IMR-90 (cell line): ENCODE measurements around the gene UBE2QL1. TPM values are rescaled to one million over a fixed set of nuclear protein-coding genes. Genes with fewer than 3 reads are reported as not detected.

Experiments
- ATAC-seq: fragments of 200-7000 bp; cut with Tn5 transposase; 2 replicates; pipeline ENCODE4 v1.9.1; 2020; ENCODE audit warnings: low read depth, mild to moderate bottlenecking, moderate library complexity
- BruUV-seq: library from RNA; stranded (reverse); fragments of 400-500 nt; replicated peaks from 2 replicates; lab custom pipeline; 2021; lab: Mats Ljungman, UMichigan
- CTCF ChIA-PET: fragments of 300-600 bp; formaldehyde crosslinking; extraction: SDS; loops from one replicate; lab custom pipeline; 2021; ENCODE audit warnings: antibody characterized with exemption; lab: Yijun Ruan, JAX
- POLR2A ChIA-PET: fragments of 300-600 bp; sonication (Branson Sonifier 250); formaldehyde crosslinking; loops from one replicate; lab custom pipeline; 2022; ENCODE audit warnings: antibody characterized with exemption; ENCODE audit not compliant: unreplicated experiment; lab: Charles Lee
- DNase-seq: peaks from one replicate; pipeline ENCODE4 v3.0.0; 2013
- H2AFZ ChIP-seq: replicated peaks from 2 replicates; pipeline ENCODE3; 2013; ENCODE audit warnings: low read length, mild to moderate bottlenecking; ENCODE audit not compliant: poor library complexity
- H2AK5ac ChIP-seq: 2 replicates; pipeline ENCODE4 v1.6.1; 2013; ENCODE audit warnings: low read depth, low read length, inconsistent platforms
- H2AK9ac ChIP-seq: replicated peaks from 2 replicates; pipeline ENCODE3; 2013; ENCODE audit warnings: mild to moderate bottlenecking, low read depth, low read length, moderate library complexity; ENCODE audit not compliant: poor library complexity
- H2BK120ac ChIP-seq: 2 replicates; pipeline ENCODE4 v1.6.1; 2013; ENCODE audit warnings: low read depth, low read length, inconsistent platforms
- H2BK15ac ChIP-seq: 3 replicates; pipeline ENCODE4 v1.6.1; 2013; ENCODE audit warnings: low read depth, low read length, inconsistent platforms
- H2BK20ac ChIP-seq: 2 replicates; pipeline ENCODE4 v1.6.1; 2013; ENCODE audit warnings: low read depth, mild to moderate bottlenecking, inconsistent platforms, low read length, moderate library complexity
- H2BK5ac ChIP-seq: 2 replicates; pipeline ENCODE4 v1.6.1; 2013; ENCODE audit warnings: mild to moderate bottlenecking, low read depth, low read length, inconsistent platforms; ENCODE audit not compliant: poor library complexity, severe bottlenecking
- H3K14ac ChIP-seq: replicated peaks from 2 replicates; pipeline ENCODE4 v1.6.1; 2013; ENCODE audit warnings: low read depth, low read length, inconsistent platforms
- H3K18ac ChIP-seq: 2 replicates; pipeline ENCODE4 v1.6.1; 2013; ENCODE audit warnings: low read depth, low read length, control low read depth
- H3K23ac ChIP-seq: 2 replicates; pipeline ENCODE4 v1.6.1; 2013; ENCODE audit warnings: low read depth, low read length, inconsistent platforms
- H3K27ac ChIP-seq: 2 replicates; pipeline ENCODE4 v1.5.1; 2013; ENCODE audit warnings: mild to moderate bottlenecking, control low read depth, low read length; ENCODE audit not compliant: insufficient read depth
- H3K27me3 ChIP-seq: 2 replicates; pipeline ENCODE4 v1.6.1; 2013; ENCODE audit warnings: low read length; ENCODE audit not compliant: control insufficient read depth, insufficient read depth
- H3K36me3 ChIP-seq: 2 replicates; pipeline ENCODE4 v1.6.1; 2013; ENCODE audit warnings: low read length, mixed read lengths; ENCODE audit not compliant: control insufficient read depth, insufficient read depth
- H3K4ac ChIP-seq: 2 replicates; pipeline ENCODE4 v1.6.1; 2013; ENCODE audit warnings: low read depth, low read length, inconsistent platforms
- H3K4me1 ChIP-seq: 2 replicates; pipeline ENCODE4 v1.6.1; 2013; ENCODE audit warnings: low read length, mixed read lengths; ENCODE audit not compliant: control insufficient read depth, insufficient read depth
- H3K4me2 ChIP-seq: 2 replicates; pipeline ENCODE4 v1.6.1; 2013; ENCODE audit warnings: low read depth, mild to moderate bottlenecking, control low read depth, low read length, moderate library complexity
- H3K4me3 ChIP-seq: 2 replicates; pipeline ENCODE4 v1.5.1; 2013; ENCODE audit warnings: low read depth, mild to moderate bottlenecking, control low read depth, low read length, moderate library complexity; ENCODE audit not compliant: insufficient read depth
- H3K56ac ChIP-seq: 2 replicates; pipeline ENCODE4 v1.6.1; 2013; ENCODE audit warnings: low read length, inconsistent platforms; ENCODE audit not compliant: insufficient read depth; ENCODE audit errors: extremely low read depth
- H3K79me1 ChIP-seq, 2 experiments: 2 replicates each; pipeline ENCODE4 v1.6.1; 2013; ENCODE audit warnings: low read length in 2 of 2, inconsistent platforms in 1 of 2, low read depth in 1 of 2
- H3K9ac ChIP-seq: 2 replicates; pipeline ENCODE4 v1.6.1; 2013; ENCODE audit warnings: low read depth, low read length, control low read depth
- H3K9me1 ChIP-seq: 2 replicates; pipeline ENCODE4 v1.6.1; 2013; ENCODE audit warnings: low read length, inconsistent platforms; ENCODE audit not compliant: insufficient read depth
- H3K9me3 ChIP-seq: 2 replicates; pipeline ENCODE4 v1.6.1; 2013; ENCODE audit warnings: low read length; ENCODE audit not compliant: control insufficient read depth, insufficient read depth
- H4K20me1 ChIP-seq: 2 replicates; pipeline ENCODE4 v1.6.1; 2013; ENCODE audit warnings: low read length, inconsistent platforms; ENCODE audit not compliant: insufficient read depth
- H4K5ac ChIP-seq: 2 replicates; pipeline ENCODE4 v1.6.1; 2013; ENCODE audit warnings: mild to moderate bottlenecking, low read depth, low read length, control low read depth
- H4K8ac ChIP-seq, 2 experiments: 2 replicates each; pipeline ENCODE4 v1.6.1; 2013; ENCODE audit warnings: low read depth in 2 of 2, low read length in 2 of 2, control low read depth in 1 of 2, inconsistent platforms in 1 of 2
- H4K91ac ChIP-seq: 2 replicates; pipeline ENCODE4 v1.6.1; 2013; ENCODE audit warnings: low read depth, low read length, inconsistent platforms; ENCODE audit not compliant: insufficient read depth
- MAZ ChIP-seq: IDR thresholded peaks from 2 replicates; pipeline ENCODE4 v1.6.1; 2012; ENCODE audit warnings: low read depth, mild to moderate bottlenecking, low read length, improper control_type of control experiment, moderate library complexity, borderline replicate concordance
- MXI1 ChIP-seq: IDR thresholded peaks from 2 replicates; pipeline ENCODE4 v1.6.1; 2012; ENCODE audit warnings: low read depth, mild to moderate bottlenecking, low read length, moderate library complexity, borderline replicate concordance
- WGBS, 2 experiments: methylation state at CpG; one replicate each; pipeline versions ENCODE4 v1.1.5 to v1.1.7; 2013; ENCODE audit warnings: missing lambda C conversion rate in 2 of 2; ENCODE audit not compliant: insufficient read length in 1 of 2; ENCODE audit errors: extremely low coverage in 2 of 2; 5-methylcytosine and 5-hydroxymethylcytosine counted together
- dilution Hi-C: fragments of 300-500 bp; cut with HindIII; formaldehyde crosslinking; loops from one replicate; pipeline ENCODE4 v1.14.3; 2018; ENCODE audit warnings: low sequenced_read_pairs; ENCODE audit not compliant: unreplicated experiment
- in situ Hi-C: fragments of 300-500 bp; cut with MboI; formaldehyde crosslinking; loops from 3 replicates; pipeline ENCODE4 v1.14.3; 2019; ENCODE audit warnings: low sequenced_read_pairs, inconsistent platforms, mixed read lengths
- intact Hi-C: fragments of 100-400 bp; cut with micrococcal nuclease; formaldehyde crosslinking; loops from 2 replicates; pipeline ENCODE4 v1.10.0; 2022
- polyA plus RNA-seq, 3 experiments: library from polyadenylated mRNA; depleted of rRNA; stranded (reverse); fragments of >200 nt; gene quantifications; 2 replicates each; pipeline ENCODE4 v1.2.3, GENCODE V29; 2012; ENCODE audit warnings: low replicate concordance in 1 of 3
- total RNA-seq: library from RNA; depleted of rRNA; stranded (reverse); fragments of >200 nt; gene quantifications from 2 replicates; pipeline ENCODE4 v1.2.3, GENCODE V29; 2012

Gene UBE2QL1
- total and polyA plus RNA-seq, 2 of the 4 experiments (the other 2 are of a cell fraction), result not detected

- Histone ChIP-seq H3K27me3 (no peaks in the 10 kb centered on the region), H3K23ac (no peak overlapping the region), H3K4ac (no peak overlapping the region), H3K14ac (no peak overlapping the region), H3K4me3 (no peak overlapping the region), H2BK5ac (no peak overlapping the region), H2AK5ac (no peak overlapping the region), H3K79me1 (no peaks in the 10 kb centered on the region), H3K4me2 (no peak overlapping the region), H4K91ac (no peak overlapping the region), H3K4me1 (no peaks in the 10 kb centered on the region), H3K36me3 (no peaks in the 10 kb centered on the region), H2AFZ (no peak overlapping the region), H3K9me3 (no peaks in the 10 kb centered on the region), H3K9ac (no peak overlapping the region), H3K9me1 (no peaks in the 10 kb centered on the region), H3K56ac (no peak overlapping the region), H4K5ac (no peak overlapping the region), H3K18ac (no peak overlapping the region), H2AK9ac (no peak overlapping the region), H4K8ac (no peak overlapping the region), H2BK15ac (no peak overlapping the region), H2BK20ac (no peak overlapping the region), H2BK120ac (no peak overlapping the region), H3K27ac (no peak overlapping the region), H4K20me1 (no peaks in the 10 kb centered on the region)
- no TSS peak for BruUV-seq
- no peak for TF ChIP-seq MAZ
- no peak for TF ChIP-seq MXI1
- in situ Hi-C loops (no loop called here), dilution Hi-C loops (no loop called here), intact Hi-C loops (no loop called here)
- CTCF ChIA-PET, result no interaction called here
- ATAC-seq (no peak), DNase-seq (no peak)
- POLR2A ChIA-PET, result no interaction called here
- WGBS, 2 experiments, result 80% methylated on average over 1 of the region's 5 CpGs; no CpG with 5 or more reads in 1 of the 2 experiments
These were observed 36.2 kb downstream of the UBE2QL1 start for GRCh38 chr5:6484899-6485298.
